GM23338 (cell line): ENCODE data around the gene CACNA1D.

Source experiments
- CREB1 ChIP-seq: fragments of 250-450 bp; sonication (Bioruptor Pico); IDR thresholded peaks from 2 replicates; pipeline ENCODE4 v1.5.0; 2020; ENCODE audit warnings: low read depth, mild to moderate bottlenecking, moderate library complexity
- CTCF ChIP-seq, 2 experiments: fragments of 200-600 bp in 1 of 2; sonication (generic) in 1 of 2; conservative IDR thresholded peaks; 2 replicates each; pipeline versions ENCODE4 v1.5.1 to v1.6.1; 2016 to 2017; ENCODE audit warnings: antibody characterized with exemption in 2 of 2, low read depth in 2 of 2, mild to moderate bottlenecking in 2 of 2, moderate library complexity in 1 of 2
- ETS1 ChIP-seq: IDR thresholded peaks from 2 replicates; pipeline ENCODE4 v1.6.1; 2016; ENCODE audit warnings: antibody characterized with exemption
- EZH2 ChIP-seq: fragments of 200-600 bp; sonication (generic); IDR thresholded peaks from one replicate; pipeline ENCODE4 v1.8.0; 2017; ENCODE audit warnings: antibody characterized with exemption, mild to moderate bottlenecking, low read depth; ENCODE audit not compliant: unreplicated experiment
- EZH2phosphoT487 ChIP-seq: fragments of 200-600 bp; sonication (generic); IDR thresholded peaks from one replicate; pipeline ENCODE4 v1.8.1; 2018; ENCODE audit warnings: antibody characterized with exemption; ENCODE audit not compliant: unreplicated experiment
- JUNB ChIP-seq: IDR thresholded peaks from one replicate; pipeline ENCODE4 v1.6.1; 2016; ENCODE audit warnings: antibody characterized with exemption; ENCODE audit not compliant: unreplicated experiment
- NANOG ChIP-seq: IDR thresholded peaks from 2 replicates; pipeline ENCODE4 v1.6.1; 2016; ENCODE audit warnings: antibody characterized with exemption, borderline replicate concordance
- POLR2AphosphoS5 ChIP-seq: IDR thresholded peaks from 2 replicates; pipeline ENCODE4 v1.6.1; 2016; ENCODE audit warnings: antibody characterized with exemption, low read depth
- REST ChIP-seq: IDR thresholded peaks from one replicate; pipeline ENCODE4 v1.6.1; 2018; ENCODE audit warnings: antibody characterized with exemption; ENCODE audit not compliant: unreplicated experiment
- STAT1 ChIP-seq: IDR thresholded peaks from one replicate; pipeline ENCODE4 v1.6.1; 2016; ENCODE audit warnings: antibody characterized with exemption; ENCODE audit not compliant: unreplicated experiment
- ZNF114 ChIP-seq: fragments of 250-450 bp; sonication (Bioruptor Pico); IDR thresholded peaks from 2 replicates; pipeline ENCODE4 v1.5.0; 2020; ENCODE audit warnings: mild to moderate bottlenecking, moderate library complexity
- ZNF331 ChIP-seq: fragments of 250-450 bp; sonication (Bioruptor Pico); IDR thresholded peaks from 2 replicates; pipeline ENCODE4 v1.5.0; 2020; ENCODE audit warnings: low read depth, mild to moderate bottlenecking, moderate library complexity

- no peak for TF ChIP-seq EZH2
- TF ChIP-seq POLR2AphosphoS5, result no peak
- TF ChIP-seq CTCF (conservative IDR thresholded peaks at IDR 0.05; ENCODE audit: low read depth in 2 of 2), result no peak
- TF ChIP-seq REST, result no peak
- TF ChIP-seq EZH2phosphoT487, result no peak
- no peak for TF ChIP-seq CREB1
- no peak for TF ChIP-seq JUNB
- TF ChIP-seq ETS1, result no peak
- TF ChIP-seq STAT1, result no peak
- no peak for TF ChIP-seq NANOG
- TF ChIP-seq ZNF331, result no peak
- TF ChIP-seq ZNF114 (CRISPR knock-in tag), result no peak
These were observed 316.9 kb downstream of the CACNA1D start for GRCh38 chr3:53811143-53811927.
